ENCODE data around the gene CGNL1. TPM values are rescaled to one million over a fixed set of nuclear protein-coding genes. Genes with fewer than 3 reads are reported as not detected.

The CGNL1 gene
- total and polyA plus RNA-seq, 7 donors: 0.69 to 7.2 (median 2.4) TPM

DNA sequence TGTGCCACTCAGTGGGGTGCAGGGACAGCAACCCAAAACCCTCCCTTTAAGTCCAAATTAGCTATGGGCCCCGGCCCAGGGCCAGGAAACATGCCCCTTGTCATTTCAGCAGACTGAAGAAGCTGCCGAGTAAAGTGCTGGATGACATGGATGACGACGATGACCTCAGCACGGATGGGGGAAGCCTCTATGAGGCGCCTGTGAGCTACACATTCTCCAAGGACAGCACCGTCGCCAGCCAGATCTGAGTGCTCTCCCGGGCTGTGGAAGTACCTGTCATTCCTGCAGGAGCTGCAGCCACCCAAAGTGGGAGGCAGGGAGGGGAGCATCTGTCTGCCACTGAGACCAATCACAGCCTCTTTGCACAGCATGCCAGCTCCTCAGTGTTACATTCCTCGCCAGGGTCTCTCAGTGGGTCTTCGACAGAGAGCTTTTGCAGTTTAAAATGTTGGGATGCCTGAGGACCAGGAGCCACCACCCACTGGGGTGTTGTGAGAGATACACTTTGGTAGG is 171.0 kb downstream of the CGNL1 start:
- no peak for DNase-seq
- Histone ChIP-seq H3K27me3 (peaks cover 0 to 7% (median 0%) of the 10 kb centered on the region in 3 donors), H3K36me3 (no peaks in the 10 kb centered on the region), H3K9me3 (no peaks in the 10 kb centered on the region), H3K4me3 (no peak overlapping the region), H3K4me1 (peaks cover 0 to 15% (median 11%) of the 10 kb centered on the region in 4 donors), H3K27ac (no peak overlapping the region)
- intact Hi-C loops (cut with DNase I): no loop called here
- no peak for TF ChIP-seq POLR2A (IDR thresholded peaks at IDR 0.05)
- no peak for TF ChIP-seq EP300 (IDR thresholded peaks at IDR 0.05)
- TF ChIP-seq, protein P1, sequence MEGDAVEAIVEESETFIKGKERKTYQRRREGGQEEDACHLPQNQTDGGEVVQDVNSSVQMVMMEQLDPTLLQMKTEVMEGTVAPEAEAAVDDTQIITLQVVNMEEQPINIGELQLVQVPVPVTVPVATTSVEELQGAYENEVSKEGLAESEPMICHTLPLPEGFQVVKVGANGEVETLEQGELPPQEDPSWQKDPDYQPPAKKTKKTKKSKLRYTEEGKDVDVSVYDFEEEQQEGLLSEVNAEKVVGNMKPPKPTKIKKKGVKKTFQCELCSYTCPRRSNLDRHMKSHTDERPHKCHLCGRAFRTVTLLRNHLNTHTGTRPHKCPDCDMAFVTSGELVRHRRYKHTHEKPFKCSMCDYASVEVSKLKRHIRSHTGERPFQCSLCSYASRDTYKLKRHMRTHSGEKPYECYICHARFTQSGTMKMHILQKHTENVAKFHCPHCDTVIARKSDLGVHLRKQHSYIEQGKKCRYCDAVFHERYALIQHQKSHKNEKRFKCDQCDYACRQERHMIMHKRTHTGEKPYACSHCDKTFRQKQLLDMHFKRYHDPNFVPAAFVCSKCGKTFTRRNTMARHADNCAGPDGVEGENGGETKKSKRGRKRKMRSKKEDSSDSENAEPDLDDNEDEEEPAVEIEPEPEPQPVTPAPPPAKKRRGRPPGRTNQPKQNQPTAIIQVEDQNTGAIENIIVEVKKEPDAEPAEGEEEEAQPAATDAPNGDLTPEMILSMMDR (IDR thresholded peaks at IDR 0.05): no peak
- TF ChIP-seq POLR2AphosphoS5 (IDR thresholded peaks at IDR 0.05): no peak
- whole genome bisulfite sequencing, 2 donors: 90 to 92% methylated on average over 11 of the region's 11 CpGs

DNA sequence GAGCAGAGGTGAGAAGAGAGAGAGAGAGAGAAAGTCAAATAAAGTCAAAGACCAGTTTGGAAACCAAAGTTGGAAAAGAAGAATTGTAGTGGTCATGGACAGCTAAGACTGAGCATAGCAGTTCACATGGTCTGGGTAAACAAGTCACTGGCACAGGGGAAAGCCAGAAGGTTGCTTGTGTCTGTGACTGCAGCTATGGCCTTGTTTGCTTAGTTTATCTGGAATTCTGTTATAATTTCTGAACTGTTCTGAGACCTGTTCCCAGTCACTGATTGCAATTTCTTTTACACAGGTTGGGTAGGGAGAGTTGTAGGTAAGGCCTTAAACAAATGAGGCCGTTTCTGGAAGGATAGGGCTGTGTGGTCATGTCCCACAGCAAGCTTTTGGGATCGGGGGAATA is 172.0 kb downstream of the CGNL1 start:
- Histone ChIP-seq H3K36me3 (no peaks in the 10 kb centered on the region), H3K27me3 (no peaks in the 10 kb centered on the region), H3K4me3 (no peak overlapping the region), H3K4me1 (peaks cover 0 to 15% (median 11%) of the 10 kb centered on the region in 4 donors), H3K27ac (no peak overlapping the region), H3K9me3 (no peaks in the 10 kb centered on the region)
- intact Hi-C loops (cut with DNase I): no loop called here
- no peak for DNase-seq
- TF ChIP-seq POLR2A (IDR thresholded peaks at IDR 0.05) (no peak), POLR2AphosphoS5 (IDR thresholded peaks at IDR 0.05) (no peak), EP300 (IDR thresholded peaks at IDR 0.05) (no peak)
- TF ChIP-seq, protein P1 (IDR thresholded peaks at IDR 0.05): no peak
- WGBS, 2 donors: 11 to 63% methylated on average over 2 of the region's 2 CpGs

DNA sequence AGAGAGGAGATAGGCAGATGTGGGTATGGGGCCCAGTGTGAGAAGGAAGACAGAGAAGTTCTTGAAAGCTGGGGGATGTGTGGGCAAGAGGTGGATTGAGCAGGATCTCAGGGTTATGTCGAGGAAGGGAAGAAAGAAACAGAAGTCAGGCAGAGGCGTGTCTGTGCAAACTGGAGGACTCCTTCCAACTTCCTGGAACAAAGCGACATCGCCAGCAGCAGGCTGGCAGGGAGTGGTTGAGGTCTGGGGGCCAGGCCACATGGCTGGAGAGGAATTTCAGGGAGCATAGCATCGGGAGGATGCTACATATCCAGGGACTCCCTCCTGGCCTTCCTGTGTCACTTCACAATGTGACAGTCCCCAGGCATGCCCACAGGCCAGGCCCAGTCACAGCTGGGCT is 172.5 kb downstream of the CGNL1 start:
- WGBS, 2 donors: 14 to 64% methylated on average over 5 of the region's 5 CpGs
- H3K4me3 ChIP-seq: no peak overlapping the region
- TF ChIP-seq, protein P1 (IDR thresholded peaks at IDR 0.05): no peak
- TF ChIP-seq POLR2AphosphoS5 (IDR thresholded peaks at IDR 0.05) (no peak), EP300 (IDR thresholded peaks at IDR 0.05) (no peak), POLR2A (IDR thresholded peaks at IDR 0.05) (no peak)
- H3K36me3 ChIP-seq: no peaks in the 10 kb centered on the region
- no peak overlapping the region for H3K27ac ChIP-seq
- H3K4me1 ChIP-seq: peaks cover 0 to 15% (median 11%) of the 10 kb centered on the region in 4 donors
- no peak for DNase-seq
- intact Hi-C loops (cut with DNase I): no loop called here
- H3K9me3 ChIP-seq: no peaks in the 10 kb centered on the region
- H3K27me3 ChIP-seq: no peaks in the 10 kb centered on the region

DNA sequence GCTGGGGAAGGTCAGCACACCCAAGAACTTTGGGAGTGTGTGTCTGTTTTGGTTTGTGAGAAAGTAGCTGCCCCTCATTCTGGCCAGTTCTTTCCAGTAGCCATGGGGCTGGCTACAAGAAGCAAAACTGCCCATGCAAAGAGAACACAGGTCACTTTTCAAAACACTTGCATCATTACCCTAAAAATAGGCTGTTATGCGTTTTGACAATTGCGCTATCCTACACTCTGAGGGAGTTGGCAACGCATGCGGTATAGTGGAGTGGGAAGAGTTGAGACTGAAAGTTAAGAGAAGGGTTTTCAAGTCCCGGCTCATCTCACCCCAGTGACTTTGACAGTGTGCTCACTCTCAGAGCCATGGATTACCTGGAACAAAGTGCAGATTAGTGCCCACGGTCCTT is 173.6 kb downstream of the CGNL1 start:
- Histone ChIP-seq H3K27ac (peak overlapping the region in 1 of 4 donors; percentile 25), H3K4me1 (peaks cover 0 to 21% (median 15%) of the 10 kb centered on the region in 4 donors), H3K27me3 (no peaks in the 10 kb centered on the region), H3K4me3 (no peak overlapping the region), H3K36me3 (no peaks in the 10 kb centered on the region), H3K9me3 (no peaks in the 10 kb centered on the region)
- intact Hi-C loops (cut with DNase I): loop anchor here (10.0 kb wide), 1 partner anchor 515 kb away; the partner anchor contains the start of gene ALDH1A2
- WGBS, 2 donors: 85 to 93% methylated on average over 6 of the region's 6 CpGs
- no peak for TF ChIP-seq EP300 (IDR thresholded peaks at IDR 0.05)
- TF ChIP-seq, protein P1 (IDR thresholded peaks at IDR 0.05): no peak
- no peak for TF ChIP-seq POLR2AphosphoS5 (IDR thresholded peaks at IDR 0.05)
- TF ChIP-seq POLR2A (IDR thresholded peaks at IDR 0.05): no peak
- no peak for DNase-seq

DNA sequence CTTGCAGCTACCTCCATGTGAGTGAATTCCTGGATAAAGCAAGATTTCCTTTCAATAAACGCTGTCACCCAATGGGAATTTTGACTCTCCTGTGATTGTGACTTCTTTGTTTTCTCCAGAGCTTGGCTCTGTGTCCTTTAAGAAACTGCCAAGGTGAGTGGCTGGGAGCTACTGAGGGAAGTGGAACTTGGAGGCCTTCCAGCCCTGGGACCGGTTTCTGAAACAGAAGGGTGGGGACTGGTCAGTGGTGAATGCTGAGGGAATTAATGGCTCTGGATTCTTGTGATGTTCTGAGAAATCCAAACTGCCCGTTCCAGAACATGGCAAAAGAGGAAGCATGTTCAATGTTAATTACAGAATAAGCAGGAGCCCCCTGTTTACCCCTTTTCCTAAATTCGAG is 174.3 kb downstream of the CGNL1 start:
- intact Hi-C loops (cut with DNase I): loop anchor here (10.0 kb wide), 1 partner anchor 514 kb away; the partner anchor contains the start of gene ALDH1A2
- Histone ChIP-seq H3K27ac (peak overlapping the region in 2 of 4 donors; percentile 11 to 53), H3K27me3 (no peaks in the 10 kb centered on the region), H3K4me1 (peaks cover 0 to 18% (median 13%) of the 10 kb centered on the region in 4 donors), H3K36me3 (no peaks in the 10 kb centered on the region), H3K9me3 (no peaks in the 10 kb centered on the region), H3K4me3 (no peak overlapping the region)
- 26 to 60% methylated on average over 4 of the region's 4 CpGs for WGBS, 2 donors
- TF ChIP-seq EP300 (IDR thresholded peaks at IDR 0.05) (no peak), POLR2AphosphoS5 (IDR thresholded peaks at IDR 0.05) (no peak), POLR2A (IDR thresholded peaks at IDR 0.05) (no peak)
- TF ChIP-seq, protein P1 (IDR thresholded peaks at IDR 0.05): no peak
- DNase-seq: no peak
